ENCODE results near the gene HAVCR2. TPM values are rescaled to one million over a fixed set of nuclear protein-coding genes. Genes with fewer than 3 reads are reported as not detected.

The HAVCR2 gene
- total RNA-seq, 1 donor from 2014 or later = 0.37 TPM

DNA sequence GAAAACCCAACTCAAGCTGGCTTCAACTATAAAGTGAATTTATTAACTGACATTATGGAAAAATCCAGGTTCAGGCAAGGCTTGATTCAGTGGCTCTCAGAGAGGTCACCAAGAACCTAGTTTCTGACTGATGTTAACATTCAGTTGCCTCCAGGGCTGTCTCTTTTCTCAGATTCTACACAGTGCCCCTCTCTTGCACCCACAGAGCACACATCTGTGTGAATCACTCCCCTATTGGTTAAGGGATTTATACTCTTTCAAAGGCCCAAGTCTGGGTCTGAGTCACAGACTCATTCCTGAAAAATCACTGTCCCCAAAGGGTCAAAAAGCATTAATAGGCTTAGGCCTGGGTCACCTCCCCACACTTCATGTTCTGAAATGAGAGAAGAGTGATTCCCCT lies 6.2 kb upstream of the HAVCR2 start:
- DNase-seq (ENCODE audit: low spot score) = no peak
- H3K79me2 ChIP-seq (ENCODE audit: low read depth) = no peaks in the 10 kb centered on the region
- TF ChIP-seq, protein P1, sequence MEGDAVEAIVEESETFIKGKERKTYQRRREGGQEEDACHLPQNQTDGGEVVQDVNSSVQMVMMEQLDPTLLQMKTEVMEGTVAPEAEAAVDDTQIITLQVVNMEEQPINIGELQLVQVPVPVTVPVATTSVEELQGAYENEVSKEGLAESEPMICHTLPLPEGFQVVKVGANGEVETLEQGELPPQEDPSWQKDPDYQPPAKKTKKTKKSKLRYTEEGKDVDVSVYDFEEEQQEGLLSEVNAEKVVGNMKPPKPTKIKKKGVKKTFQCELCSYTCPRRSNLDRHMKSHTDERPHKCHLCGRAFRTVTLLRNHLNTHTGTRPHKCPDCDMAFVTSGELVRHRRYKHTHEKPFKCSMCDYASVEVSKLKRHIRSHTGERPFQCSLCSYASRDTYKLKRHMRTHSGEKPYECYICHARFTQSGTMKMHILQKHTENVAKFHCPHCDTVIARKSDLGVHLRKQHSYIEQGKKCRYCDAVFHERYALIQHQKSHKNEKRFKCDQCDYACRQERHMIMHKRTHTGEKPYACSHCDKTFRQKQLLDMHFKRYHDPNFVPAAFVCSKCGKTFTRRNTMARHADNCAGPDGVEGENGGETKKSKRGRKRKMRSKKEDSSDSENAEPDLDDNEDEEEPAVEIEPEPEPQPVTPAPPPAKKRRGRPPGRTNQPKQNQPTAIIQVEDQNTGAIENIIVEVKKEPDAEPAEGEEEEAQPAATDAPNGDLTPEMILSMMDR (IDR thresholded peaks at IDR 0.05) = no peak
- TF ChIP-seq EZH2 (IDR thresholded peaks at IDR 0.05) (no peak), EZH2phosphoT487 (IDR thresholded peaks at IDR 0.05) (no peak)
- no peak overlapping the region for H2AFZ ChIP-seq (replicated peaks)
- no peak overlapping the region for H3K4me3 ChIP-seq
- no peaks in the 10 kb centered on the region for H3K27me3 Mint-ChIP-seq (ENCODE audit: insufficient read depth, low read depth)
- H3K36me3 ChIP-seq = no peaks in the 10 kb centered on the region
- no peaks in the 10 kb centered on the region for H3K9me3 ChIP-seq (ENCODE audit: low read depth)
- H3K4me1 Mint-ChIP-seq = peaks cover 6% of the 10 kb centered on the region
- no peak overlapping the region for H3K4me2 ChIP-seq
- no peak overlapping the region for H3K27ac ChIP-seq
- H3K4me1 ChIP-seq = no peaks in the 10 kb centered on the region
- H3K36me3 Mint-ChIP-seq = no peaks in the 10 kb centered on the region
- no peak overlapping the region for H3K4me3 Mint-ChIP-seq
- H3K27me3 ChIP-seq = no peaks in the 10 kb centered on the region
- no peaks in the 10 kb centered on the region for H4K20me1 ChIP-seq (ENCODE audit: low read depth)
- H3F3A ChIP-seq (ENCODE audit: low read depth) = no peaks in the 10 kb centered on the region
- H3K27ac Mint-ChIP-seq = no peak overlapping the region
- H3K9me3 Mint-ChIP-seq = no peaks in the 10 kb centered on the region
- no peak overlapping the region for H3K9ac ChIP-seq

GRCh38 chr5:157113002-157113401 lies 4.2 kb upstream of the HAVCR2 start:
- Histone ChIP-seq H3K9ac (no peak overlapping the region), H3K36me3 (no peaks in the 10 kb centered on the region), H2AFZ (replicated peaks) (no peak overlapping the region), H3K4me2 (no peak overlapping the region), H4K20me1 (ENCODE audit: low read depth) (no peaks in the 10 kb centered on the region), H3F3A (ENCODE audit: low read depth) (no peaks in the 10 kb centered on the region), H3K4me3 (no peak overlapping the region), H3K4me1 (no peaks in the 10 kb centered on the region), H3K79me2 (ENCODE audit: low read depth) (no peaks in the 10 kb centered on the region), H3K27ac (no peak overlapping the region), H3K9me3 (ENCODE audit: low read depth) (no peaks in the 10 kb centered on the region), H3K27me3 (no peaks in the 10 kb centered on the region)
- DNase-seq (ENCODE audit: low spot score) = no peak
- Mint-ChIP-seq H3K4me3 (no peak overlapping the region), H3K9me3 (no peaks in the 10 kb centered on the region), H3K36me3 (no peaks in the 10 kb centered on the region), H3K27ac (no peak overlapping the region), H3K27me3 (ENCODE audit: insufficient read depth, low read depth) (no peaks in the 10 kb centered on the region), H3K4me1 (peaks cover 6% of the 10 kb centered on the region)
- TF ChIP-seq EZH2 (IDR thresholded peaks at IDR 0.05) = no peak
- TF ChIP-seq EZH2phosphoT487 (IDR thresholded peaks at IDR 0.05) = no peak
- TF ChIP-seq, protein P1 (IDR thresholded peaks at IDR 0.05) = no peak

- Mint-ChIP-seq H3K27ac (no peak overlapping the region), H3K36me3 (no peaks in the 10 kb centered on the region)
- TF ChIP-seq, protein P1 (IDR thresholded peaks at IDR 0.05) = no peak
- no peak for TF ChIP-seq EZH2 (IDR thresholded peaks at IDR 0.05)
- TF ChIP-seq EZH2phosphoT487 (IDR thresholded peaks at IDR 0.05) = no peak
Observed at GRCh38 chr5:157109744-157110143, 900 bp upstream of the HAVCR2 start.

More at GRCh38 chr5:157109744-157110143, 900 bp upstream of the HAVCR2 start:
- Mint-ChIP-seq H3K4me3 (no peak overlapping the region), H3K27me3 (ENCODE audit: insufficient read depth, low read depth) (no peaks in the 10 kb centered on the region), H3K4me1 (peaks cover 14% of the 10 kb centered on the region), H3K9me3 (no peaks in the 10 kb centered on the region)
- Histone ChIP-seq H3K4me1 (no peaks in the 10 kb centered on the region), H2AFZ (replicated peaks) (no peak overlapping the region), H3K4me3 (no peak overlapping the region), H3K27ac (no peak overlapping the region), H3K4me2 (no peak overlapping the region), H3K79me2 (ENCODE audit: low read depth) (no peaks in the 10 kb centered on the region), H4K20me1 (ENCODE audit: low read depth) (no peaks in the 10 kb centered on the region), H3K27me3 (no peaks in the 10 kb centered on the region), H3K9ac (no peak overlapping the region), H3F3A (ENCODE audit: low read depth) (no peaks in the 10 kb centered on the region), H3K36me3 (no peaks in the 10 kb centered on the region), H3K9me3 (ENCODE audit: low read depth) (no peaks in the 10 kb centered on the region)
- no peak for DNase-seq (ENCODE audit: low spot score)

All from neural progenitor cell (in vitro differentiated cells).